ENCODE results near the gene CD300H.

DNA sequence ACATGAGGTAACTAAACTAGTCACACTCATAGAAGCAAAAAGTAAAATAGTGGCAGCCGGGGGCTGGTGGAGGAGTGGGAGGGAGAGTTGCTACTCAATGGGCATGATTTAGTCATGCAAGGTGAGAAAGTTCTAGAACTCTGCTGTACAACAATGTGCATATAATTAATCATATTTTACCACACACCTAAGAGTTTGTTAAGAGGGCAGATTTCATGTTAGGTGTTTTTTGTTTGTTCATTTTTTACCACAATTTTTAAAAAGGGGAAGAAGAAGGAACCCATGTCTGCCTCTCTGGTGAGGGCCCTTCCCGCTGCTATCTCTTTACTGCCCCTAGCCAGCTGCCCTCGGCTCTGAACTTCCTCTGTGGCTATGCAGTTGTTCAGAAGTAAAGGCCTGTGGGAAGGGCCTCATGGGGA is 47.3 kb downstream of the CD300H start:
- TF ChIP-seq, protein P1, sequence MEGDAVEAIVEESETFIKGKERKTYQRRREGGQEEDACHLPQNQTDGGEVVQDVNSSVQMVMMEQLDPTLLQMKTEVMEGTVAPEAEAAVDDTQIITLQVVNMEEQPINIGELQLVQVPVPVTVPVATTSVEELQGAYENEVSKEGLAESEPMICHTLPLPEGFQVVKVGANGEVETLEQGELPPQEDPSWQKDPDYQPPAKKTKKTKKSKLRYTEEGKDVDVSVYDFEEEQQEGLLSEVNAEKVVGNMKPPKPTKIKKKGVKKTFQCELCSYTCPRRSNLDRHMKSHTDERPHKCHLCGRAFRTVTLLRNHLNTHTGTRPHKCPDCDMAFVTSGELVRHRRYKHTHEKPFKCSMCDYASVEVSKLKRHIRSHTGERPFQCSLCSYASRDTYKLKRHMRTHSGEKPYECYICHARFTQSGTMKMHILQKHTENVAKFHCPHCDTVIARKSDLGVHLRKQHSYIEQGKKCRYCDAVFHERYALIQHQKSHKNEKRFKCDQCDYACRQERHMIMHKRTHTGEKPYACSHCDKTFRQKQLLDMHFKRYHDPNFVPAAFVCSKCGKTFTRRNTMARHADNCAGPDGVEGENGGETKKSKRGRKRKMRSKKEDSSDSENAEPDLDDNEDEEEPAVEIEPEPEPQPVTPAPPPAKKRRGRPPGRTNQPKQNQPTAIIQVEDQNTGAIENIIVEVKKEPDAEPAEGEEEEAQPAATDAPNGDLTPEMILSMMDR (IDR thresholded peaks at IDR 0.05), result no peak
- no peak for TF ChIP-seq POLR2A (IDR thresholded peaks at IDR 0.05)
